Activated CD8-positive, alpha-beta memory T cell treated with anti-CD3 and anti-CD28 coated beads, Interleukin-2, amount 50 U/mL, for 4 hours (primary cell): ENCODE data around the gene SPATA6L.

ENCODE experiments used
- DNase-seq: peaks from one replicate; pipeline ENCODE4 v3.0.0-alpha.2; 2020

Gene SPATA6L, protein sequence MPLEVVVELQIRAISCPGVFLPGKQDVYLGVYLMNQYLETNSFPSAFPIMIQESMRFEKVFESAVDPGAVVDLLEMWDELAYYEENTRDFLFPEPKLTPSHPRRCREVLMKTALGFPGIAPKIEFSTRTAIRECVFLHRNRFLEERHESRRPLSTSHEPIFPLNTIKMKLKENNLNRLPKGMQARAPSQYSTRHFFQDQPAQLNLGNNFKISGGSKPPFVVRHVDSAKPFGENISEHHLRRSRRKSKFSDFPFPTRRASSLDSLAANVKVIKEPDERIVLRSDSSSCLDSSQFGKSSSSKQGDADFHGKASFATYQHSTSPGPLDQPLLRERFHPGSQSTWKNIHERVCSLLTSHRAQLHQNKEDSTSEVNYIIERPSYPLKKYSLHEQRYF

DNA sequence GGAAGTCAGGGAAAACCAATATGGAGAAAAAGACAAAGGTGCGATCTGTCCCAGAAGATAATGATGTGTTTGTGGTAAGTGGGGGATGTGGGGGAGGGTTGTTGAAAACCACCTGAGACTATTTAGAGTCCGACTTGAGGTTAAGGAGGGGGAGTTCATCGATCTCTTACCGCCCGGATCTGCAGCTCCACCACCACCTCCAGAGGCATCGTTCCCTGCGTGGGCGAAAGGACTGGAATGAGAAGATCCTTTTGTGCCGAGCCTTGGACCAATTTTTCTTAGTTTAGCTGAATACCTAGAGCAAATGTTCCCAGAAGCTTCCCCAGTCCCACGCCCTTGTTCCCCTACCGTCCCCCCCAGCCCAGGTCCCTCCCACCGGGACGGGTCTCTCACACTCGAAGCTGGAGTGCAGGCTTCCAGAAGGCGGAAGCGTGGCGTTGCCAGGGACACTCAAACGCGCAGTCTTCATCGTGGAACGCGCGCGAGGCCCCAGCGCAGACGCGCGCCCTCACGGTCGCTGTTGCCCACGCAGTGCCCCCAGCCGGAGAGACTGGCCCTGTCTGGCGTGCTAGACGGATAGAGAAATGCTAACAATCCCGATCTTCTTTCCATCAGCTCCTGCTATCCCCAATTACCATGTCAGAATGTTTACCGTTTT, at the start of gene SPATA6L:
Gene SPATA6L (minus strand): TSS at position 439 of the 658 bp plus-strand sequence. CDS start 230 bp downstream, at position 209.
- peak; percentile 40 for DNase-seq

DNA sequence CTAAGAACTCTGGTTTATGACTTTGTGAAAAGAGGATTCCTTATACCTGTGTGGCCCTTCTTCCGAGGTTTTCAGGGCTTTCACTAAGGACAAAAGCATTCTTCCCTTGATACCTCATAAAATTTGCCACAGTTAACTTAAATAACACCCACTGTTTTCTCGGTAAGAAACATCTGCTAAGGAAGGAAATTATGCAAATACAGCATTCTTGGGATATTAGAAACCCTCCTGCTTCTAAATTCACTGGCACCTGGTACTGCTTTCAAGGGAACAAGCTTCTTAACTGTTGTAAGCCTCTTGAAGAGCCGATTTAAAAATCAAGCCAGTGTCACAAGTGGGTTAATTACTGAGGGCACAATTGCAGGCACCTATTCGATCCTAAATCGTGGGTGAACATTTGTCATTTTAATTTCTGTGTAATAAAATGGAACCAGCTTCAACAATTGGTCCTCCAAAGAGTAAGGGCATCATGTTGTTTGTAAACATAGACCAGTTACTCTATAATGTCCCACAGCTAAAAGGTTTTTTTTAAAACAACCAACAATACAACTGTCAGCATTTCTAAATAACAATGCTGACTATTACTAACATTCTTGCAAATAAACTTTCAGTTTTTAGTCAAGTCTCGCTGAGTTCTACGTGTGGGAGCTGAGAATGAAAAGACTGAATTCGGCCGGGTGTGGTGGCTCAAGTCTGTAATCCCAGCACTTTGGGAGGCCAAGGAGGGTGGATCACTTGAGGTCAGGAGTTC, 48.2 kb upstream of the SPATA6L start:
- no peak for DNase-seq

DNA sequence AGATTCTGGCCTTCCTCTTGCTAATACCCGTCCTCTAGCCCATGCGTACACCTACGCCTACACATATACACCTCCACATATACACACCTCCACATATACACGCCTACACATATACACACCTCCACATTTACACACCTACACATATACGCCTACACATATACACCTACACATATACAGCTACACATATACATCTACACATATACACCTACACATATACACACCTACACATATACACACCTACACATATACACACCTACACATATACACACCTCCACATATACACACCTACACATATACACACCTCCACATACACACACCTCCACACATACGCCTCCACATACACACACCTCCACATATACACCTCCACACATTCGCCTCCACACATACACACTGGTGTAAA, 47.6 kb upstream of the SPATA6L start:
- DNase-seq = no peak

DNA sequence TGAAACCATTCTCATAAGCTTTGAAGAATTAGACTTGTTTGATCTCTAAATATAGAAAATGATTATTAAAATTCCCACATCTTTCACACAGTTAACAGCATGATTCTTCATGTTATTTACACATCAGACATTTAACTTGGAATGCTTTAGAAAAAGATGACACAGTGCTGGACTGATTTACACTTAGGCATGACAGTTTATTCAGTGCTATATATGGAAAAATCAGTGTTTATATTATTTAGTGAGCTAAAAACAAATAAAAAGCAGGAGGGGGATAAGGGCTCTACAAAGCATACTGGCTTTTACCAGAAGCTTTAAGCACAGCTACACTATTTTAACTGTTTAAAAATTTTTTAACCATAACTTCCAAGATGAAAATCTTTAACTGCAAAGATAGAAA, 43.1 kb upstream of the SPATA6L start:
- no peak for DNase-seq

DNA sequence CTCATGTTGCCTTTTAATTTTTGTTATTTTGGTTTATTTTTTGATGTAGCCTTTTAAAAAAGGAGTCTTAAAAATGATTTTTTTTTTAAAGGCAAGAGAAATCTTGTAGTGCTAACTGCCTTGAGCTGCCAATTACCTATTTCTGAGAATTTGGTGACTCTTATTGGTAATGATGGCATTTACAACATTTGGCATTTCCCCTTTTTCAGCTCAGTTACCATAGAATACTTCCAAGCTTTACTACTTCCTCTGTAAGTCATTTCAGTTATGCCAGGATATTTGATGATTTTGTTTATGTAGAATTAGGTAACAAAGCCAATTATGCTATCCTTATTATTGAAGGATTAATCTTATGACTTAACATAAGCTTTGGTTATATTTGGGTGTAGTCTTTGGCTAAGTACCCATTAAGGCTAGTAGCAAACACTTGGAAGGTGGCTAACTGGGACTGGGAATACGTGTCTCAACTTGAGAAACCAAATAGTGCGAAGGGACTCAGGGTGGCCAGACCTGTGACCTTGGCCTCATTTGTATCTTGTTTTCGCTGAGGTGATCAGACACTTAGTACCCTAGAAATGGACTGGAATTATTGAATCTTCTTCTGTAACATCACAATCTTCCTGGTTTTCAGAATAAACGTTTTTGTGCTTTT, 40.8 kb upstream of the SPATA6L start:
- DNase-seq = no peak

DNA sequence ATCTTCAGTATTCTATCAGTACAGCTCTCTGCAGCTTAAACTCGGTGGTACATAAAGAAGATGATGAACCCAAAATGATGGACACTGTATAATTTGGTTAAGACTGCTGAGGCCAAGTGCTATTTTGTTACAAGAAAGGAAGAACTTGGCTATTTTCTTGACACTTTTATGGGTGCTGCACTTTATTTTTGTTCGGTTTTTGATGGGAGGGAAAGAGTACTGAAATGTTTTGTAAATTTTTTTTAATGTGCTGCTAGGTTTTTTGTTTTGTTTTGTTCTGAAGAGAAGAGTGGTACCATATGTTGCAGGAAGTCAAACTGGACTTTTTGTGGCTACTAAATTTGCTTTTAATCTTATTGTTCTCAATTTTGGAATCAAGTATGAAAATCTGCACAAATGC, 39.7 kb upstream of the SPATA6L start:
- no peak for DNase-seq

DNA sequence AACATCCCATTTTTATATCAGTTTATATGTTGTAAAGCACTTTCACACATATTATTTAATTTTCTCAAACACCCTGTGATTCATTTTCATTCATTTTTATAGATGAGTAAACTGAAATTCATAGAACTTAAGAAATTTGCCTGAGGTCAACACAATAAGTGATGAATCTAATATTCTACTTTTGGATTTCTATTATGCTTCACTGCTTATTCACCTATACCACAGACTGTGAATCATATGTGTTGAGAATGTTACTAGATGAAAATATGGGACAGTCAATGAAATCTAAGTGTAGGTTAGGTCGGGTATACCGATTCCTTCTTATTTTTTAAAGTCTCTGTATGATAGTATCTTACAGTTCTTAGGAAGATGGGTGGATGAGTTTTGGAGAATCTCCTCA, 37.8 kb upstream of the SPATA6L start:
- no peak for DNase-seq

DNA sequence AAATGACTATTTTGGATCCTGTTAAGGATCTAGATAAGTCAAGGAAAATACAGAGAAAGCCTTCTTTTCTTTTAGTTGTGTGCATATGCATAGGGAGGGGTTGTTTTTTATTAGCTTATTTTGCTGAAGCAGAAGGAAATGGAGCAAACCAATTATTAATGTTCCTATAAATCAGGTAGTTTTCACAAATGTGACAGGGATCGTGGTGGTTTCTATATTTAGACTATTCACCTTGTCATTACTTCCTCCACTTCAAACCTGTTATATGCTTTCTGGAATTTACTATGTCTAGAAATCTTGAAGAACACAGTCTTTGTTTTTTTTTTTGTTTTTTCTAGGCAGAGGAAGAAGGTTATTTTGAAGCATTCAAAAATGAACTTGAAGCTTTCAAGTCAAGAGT, 35.2 kb upstream of the SPATA6L start:
- DNase-seq = no peak

DNA sequence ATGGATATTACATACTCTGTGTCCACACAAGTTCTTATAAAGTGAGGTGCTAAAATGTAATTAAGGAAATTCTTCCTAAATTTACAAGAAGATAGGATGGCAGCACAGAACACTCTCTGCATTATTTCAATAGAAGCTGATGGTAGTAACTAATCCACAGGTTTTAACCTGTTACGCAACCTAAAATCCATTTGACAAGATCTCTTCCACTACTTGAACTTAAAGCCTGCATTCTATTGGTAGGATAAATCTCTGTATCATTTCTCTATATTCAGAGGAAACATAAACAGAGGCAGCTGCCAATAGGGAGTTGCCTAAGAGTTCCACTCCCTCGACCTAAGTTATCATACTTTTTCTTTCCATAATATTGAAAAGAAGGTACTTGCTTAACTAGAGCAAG, 34.7 kb upstream of the SPATA6L start:
- no peak for DNase-seq

DNA sequence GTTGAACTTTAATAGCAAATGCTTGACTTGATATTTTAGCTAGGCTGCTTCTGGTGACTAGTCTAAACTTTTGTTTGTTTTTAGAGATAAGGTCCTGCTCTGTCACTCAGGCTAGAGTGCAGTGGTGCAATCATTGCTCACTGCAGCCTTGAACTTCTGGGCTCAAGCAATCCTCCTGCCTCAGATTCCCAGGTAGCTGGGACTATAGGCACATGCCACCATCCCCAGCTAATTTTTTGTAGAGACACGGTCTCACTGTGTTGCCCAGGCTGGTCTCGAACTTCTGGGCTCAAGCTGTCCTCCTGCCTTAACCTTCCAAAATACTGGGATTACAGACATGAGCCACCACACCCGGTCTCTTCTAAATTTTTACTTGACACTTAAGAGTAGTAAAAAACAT, 33.8 kb upstream of the SPATA6L start:
- DNase-seq = no peak

DNA sequence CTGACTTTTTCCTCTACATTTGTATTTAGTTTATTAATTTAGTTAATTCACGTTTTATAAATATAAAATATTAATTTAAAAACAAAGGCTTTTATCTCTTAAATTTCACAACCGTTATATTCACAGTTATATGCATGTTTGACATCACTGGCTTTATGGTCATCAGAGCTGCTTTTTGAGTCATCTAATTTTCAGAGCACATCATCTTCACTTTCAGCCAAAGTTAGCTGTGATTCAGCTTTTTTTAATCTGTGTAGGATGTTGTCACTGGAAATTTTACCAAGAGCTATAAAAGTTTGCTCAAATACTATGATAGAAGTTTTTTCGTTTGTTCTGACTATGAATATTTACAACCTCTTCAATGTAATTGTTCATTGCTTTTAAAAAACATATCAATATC, 25.5 kb upstream of the SPATA6L start:
- DNase-seq = no peak

DNA sequence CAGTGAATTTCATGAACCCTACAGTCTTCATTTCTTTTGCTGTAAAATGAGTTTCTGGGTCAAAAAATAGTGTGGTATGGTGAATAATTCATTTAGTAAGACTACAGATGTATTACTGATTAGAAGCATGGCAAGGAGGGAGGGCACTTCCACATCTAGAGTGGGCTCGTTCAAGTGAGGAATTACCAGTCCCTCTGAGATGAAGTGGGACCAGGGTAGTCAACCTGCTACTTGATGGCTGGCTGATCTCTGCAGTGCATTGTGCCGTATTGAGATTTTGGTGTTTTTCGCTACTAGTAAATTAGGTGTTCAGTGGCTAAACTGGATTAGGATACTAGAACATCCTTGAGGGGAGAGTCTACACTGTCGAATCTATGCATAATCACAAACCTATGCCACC, 23.9 kb upstream of the SPATA6L start:
- DNase-seq = no peak

DNA sequence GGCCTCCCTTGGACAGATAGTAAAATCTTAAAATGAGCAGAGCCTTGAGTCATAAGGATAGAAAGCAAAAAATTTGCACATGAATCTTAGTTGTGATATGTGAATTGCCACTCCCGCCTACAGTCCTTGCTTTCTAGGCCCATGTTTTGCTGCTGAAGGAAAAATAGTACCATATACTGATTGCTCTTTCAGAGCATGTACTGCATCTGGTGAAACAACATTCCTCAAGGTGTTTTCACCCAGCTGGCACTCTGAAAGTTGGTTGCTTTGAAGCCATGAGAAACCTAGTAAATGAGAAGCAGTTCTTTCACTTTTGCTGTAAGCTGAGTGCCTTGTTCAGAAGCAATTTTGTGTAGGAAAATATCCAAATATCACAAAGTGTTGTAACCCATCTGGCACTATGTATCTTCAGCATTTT, 23.4 kb upstream of the SPATA6L start:
- DNase-seq = no peak

DNA sequence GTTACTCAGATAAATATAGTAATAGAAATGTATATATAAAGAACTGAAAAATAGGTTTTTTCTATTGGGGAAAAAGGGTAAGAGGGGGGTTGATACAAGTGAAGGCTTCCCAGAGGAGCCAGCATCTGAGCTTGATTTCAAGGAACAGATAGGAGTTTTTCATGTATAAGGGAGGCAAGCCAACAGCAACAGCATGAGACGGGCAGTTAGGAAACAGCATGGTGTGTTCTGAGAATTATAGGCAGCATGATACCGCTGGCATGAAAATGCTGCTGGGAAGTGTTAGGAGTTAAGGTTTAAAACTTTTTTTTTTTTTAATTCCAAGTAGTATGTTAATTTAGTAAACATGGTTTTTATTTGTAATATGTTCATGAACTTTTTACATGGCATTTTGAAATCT, 22.7 kb upstream of the SPATA6L start:
- no peak for DNase-seq

DNA sequence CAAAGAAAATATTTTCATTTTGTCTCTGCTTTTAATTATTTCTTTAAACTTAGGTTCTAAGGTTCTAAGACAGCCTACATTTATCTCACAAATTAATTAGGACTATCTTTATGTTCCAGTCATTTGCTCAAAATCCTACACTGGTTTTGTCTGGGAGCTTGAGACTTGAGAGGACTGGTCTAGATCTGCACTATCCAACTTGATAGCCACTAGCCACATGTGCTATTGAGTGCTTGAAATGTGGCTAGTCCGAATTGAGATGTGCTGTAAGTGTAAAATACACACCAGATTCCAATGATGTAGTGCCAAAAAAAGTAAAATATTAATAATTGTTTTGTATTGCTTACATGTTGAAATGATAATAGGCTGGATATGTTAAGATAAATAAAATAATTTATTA, 20.3 kb upstream of the SPATA6L start:
- no peak for DNase-seq

DNA sequence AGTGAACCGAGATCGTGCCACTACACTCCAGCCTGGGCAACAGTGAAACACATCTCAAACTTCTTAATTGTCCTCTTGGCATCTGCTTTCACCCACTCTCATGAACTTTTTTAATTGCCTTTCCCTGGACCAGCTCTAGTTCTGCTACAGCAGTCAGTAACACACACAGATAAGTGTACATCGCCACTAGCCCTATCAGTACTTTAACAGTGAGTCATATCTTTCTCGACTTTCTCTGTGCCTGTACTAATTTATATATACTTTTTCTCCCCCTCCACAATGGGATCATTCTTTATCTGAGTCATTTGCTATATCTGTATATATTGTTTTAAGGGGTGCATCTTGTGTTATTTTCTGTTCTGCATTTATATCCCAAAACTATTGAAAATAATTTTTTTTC, 19.8 kb upstream of the SPATA6L start:
- DNase-seq = no peak

DNA sequence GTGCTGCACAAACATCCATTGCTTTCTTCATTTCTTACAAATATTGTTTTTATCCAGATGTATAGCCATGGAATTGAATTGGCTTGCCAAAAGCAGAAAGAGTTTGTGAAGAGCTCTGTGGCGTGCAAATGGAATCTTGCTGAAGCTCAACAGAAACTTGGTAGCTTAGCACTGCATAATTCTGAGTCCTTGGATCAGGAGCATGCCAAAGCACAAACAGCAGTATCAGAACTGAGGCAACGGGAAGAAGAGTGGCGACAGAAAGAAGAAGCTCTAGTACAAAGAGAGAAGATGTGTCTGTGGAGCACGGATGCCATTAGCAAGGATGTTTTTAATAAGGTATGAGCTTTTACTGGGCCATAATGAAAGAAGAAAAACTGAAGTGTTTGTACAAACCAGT, 18.5 kb upstream of the SPATA6L start:
- no peak for DNase-seq

DNA sequence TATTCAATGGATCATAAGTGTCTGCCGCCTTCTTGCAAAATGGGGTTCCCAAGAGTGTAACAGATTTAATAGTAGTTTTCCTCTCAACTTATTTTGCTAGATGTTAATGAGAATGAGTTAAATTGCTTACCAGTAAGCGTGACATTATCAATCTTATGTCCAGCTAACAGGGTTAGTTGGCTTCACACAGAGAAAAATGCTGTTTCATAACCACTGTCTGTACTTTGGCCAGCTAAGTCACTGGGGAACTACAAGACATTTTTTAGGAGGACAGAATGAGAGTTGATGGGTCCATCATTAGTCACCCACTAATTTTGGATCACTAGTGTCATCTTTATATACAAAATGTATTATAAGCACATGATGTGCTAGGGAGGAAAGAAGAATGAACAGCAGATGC, 14.5 kb upstream of the SPATA6L start:
- no peak for DNase-seq

DNA sequence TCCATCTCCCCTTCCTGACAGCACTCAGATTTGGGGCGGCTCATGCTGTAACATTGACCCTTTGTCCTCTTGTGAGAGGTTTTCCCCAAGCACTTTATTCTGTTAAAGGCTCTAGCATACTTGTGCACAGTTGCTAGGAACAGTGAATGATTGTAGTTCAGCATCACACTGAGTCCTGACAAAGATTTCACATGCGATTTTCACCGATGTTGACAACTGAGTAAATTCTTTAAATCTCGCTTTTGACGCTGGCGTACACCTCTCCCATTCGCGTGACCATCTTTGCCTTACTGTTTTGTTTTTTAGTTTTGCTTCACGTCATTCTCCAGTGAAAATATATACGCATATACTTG, 13.9 kb upstream of the SPATA6L start:
- DNase-seq = no peak

DNA sequence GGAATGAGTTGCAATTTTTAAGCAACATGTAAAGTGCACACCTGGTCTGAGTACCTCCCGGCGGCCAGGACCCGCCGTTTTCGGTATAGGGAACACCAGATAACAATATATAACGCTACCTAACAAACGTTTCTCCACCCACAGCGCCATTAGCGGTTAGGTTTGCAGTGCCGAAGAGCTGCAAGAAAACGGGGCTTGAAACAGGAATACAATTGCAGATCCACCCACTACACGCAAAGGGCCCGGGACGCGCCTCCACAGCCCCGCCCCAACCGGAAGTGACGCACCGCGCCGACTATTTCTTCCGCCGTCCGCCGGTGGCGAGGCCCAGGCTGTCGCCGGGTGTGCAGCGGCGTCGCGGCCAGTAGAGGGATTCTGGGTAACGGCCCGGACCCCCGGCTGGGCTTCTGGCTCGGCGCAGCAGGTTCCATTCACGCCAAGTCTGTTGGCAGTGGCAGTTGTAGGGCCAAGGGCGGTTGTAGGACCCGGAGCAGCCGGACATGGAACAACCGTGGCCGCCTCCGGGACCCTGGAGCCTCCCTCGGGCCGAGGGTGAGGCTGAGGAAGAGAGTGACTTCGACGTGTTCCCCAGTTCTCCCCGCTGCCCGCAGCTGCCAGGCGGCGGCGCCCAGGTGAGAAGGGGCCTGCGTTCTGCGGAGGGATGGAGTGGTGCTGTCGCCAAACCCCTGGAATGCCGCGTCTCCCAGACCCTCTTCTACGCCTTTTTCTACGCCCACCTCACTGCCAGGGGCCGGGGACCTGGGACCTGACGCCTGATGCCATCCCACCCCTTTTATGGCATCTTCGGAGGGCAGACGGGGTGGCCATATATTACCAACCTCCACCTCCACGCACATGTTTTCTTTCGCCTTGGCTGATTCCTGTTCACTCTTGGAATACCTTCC, 13.2 kb upstream of the SPATA6L start, which contains the start of gene CDC37L1:
Gene CDC37L1 (plus strand): TSS at position 302 of the 905 bp plus-strand sequence. CDS start 199 bp downstream, at position 501.
- DNase-seq = peak; percentile 100

DNA sequence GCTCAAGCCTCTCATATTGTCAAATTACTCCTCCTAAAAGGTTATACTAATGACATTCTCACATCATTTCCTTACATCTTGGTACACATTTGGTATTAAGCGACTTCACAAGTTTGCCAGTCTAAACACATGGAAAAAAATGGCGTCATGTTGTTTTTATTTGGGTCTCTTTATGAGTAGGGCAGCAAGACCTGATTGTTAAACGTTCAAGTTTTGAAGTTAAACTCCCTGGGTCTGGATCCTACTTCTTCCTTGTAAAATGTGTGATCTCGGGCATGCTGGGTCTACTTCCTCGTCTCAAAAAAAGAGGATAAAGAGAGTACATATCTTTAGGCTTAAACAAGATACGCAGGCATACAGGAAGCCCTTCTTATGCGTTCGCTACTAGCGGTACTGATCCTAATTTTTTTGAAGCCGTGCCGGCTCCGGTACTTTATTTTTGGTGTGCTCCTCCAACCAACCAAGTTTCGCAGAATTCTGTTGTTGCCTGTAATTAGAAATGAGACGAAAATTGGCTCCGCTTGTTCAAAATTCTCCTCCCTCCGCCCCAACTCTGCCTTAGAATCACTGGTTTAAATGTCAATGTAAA, 12.5 kb upstream of the SPATA6L start:
- DNase-seq = peak; percentile 23

DNA sequence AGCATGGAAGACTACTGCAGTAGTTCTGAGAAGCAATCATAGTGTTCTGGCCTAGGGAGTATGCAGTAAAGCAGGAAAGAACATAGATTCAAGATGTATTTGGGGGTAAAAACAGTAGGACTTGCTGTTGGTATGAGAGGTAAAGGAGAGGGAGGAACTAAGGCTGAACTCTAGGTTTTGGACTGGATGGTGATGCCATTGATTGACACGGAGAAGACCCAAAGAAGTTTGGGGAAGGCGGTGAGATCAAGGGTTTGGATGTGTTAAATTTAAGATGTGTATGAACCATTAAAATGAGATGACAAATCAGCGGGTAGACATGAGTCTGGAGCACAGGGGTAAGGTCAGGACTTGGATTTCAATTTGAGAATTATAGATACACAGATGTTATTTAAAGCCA, 11.1 kb upstream of the SPATA6L start:
- DNase-seq = no peak
